Mononuclear cell (primary cell): ENCODE results near the gene IGF1. TPM values are rescaled to one million over a fixed set of nuclear protein-coding genes. Genes with fewer than 3 reads are reported as not detected.

Source experiments
- H3K27me3 ChIP-seq: 2 replicates; pipeline ENCODE4 v1.6.0; 2011; ENCODE audit warnings: low read length, control low read depth; ENCODE audit not compliant: insufficient read depth
- H3K4me1 ChIP-seq: 2 replicates; pipeline ENCODE4 v1.5.1; 2011; ENCODE audit warnings: mild to moderate bottlenecking, low read length, control low read depth; ENCODE audit not compliant: insufficient read depth
- H3K4me3 ChIP-seq: 2 replicates; pipeline ENCODE4 v1.5.1; 2011; ENCODE audit warnings: mild to moderate bottlenecking, low read length, moderate library complexity
- H3K9me3 ChIP-seq: 2 replicates; pipeline ENCODE4 v1.5.1; 2011; ENCODE audit warnings: low read depth, mild to moderate bottlenecking, control low read depth, low read length
- total RNA-seq: library from RNA; depleted of rRNA; stranded (reverse); fragments of >200 nt; gene quantifications from one replicate; pipeline ENCODE4 v1.2.3, GENCODE V29; 2012

The IGF1 gene
- total RNA-seq, 1 donor: not detected

DNA sequence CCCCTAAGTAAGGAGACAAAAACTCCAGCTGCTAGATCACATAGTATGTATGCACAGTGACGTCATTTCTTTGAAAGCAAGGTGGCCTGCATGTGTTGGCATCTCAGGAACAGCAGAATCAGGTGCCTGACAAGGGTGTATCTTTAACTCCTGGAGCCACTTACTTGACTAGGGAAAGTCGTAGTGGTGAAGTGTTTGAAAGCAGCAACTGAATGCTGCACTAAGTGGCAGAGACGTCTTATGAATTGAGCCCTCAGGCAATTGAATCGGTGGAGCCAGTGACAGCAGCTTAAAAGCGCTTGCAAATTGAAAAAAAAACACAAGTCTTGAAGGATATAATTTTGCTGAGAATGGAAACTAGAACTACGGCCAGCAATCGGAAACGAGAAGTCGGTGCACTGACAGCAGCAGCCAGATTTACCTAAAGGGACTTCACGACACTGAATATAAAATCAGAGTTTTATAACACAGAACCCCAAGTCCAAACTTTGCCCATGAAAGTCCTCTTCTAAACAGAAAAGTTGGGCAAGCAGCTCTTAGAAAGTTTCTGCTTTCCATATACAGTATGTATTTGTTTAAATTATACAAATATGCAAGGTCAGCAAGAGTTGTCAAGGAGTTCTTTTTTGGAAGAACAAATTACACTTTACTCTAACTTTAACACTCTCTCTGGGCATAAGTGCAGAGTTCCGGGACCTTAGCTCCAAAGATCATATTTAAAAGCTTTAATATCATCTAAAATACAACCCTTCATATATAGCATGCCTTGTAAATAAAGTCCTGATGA is 1.1 kb downstream of the IGF1 start:
- H3K27me3 ChIP-seq: peaks cover 10% of the 10 kb centered on the region
- no peak overlapping the region for H3K4me3 ChIP-seq
- H3K4me1 ChIP-seq: peaks cover 19% of the 10 kb centered on the region
- no peaks in the 10 kb centered on the region for H3K9me3 ChIP-seq

GRCh38 chr12:102478405-102479098 is 1.8 kb downstream of the IGF1 start:
- H3K4me3 ChIP-seq: no peak overlapping the region
- no peaks in the 10 kb centered on the region for H3K9me3 ChIP-seq
- peaks cover 11% of the 10 kb centered on the region for H3K4me1 ChIP-seq
- peaks cover 10% of the 10 kb centered on the region for H3K27me3 ChIP-seq

GRCh38 chr12:102475355-102475754 is 5.0 kb downstream of the IGF1 start:
- peaks cover 10% of the 10 kb centered on the region for H3K4me1 ChIP-seq
- H3K4me3 ChIP-seq: no peak overlapping the region
- H3K27me3 ChIP-seq: peaks cover 10% of the 10 kb centered on the region
- no peaks in the 10 kb centered on the region for H3K9me3 ChIP-seq

- peaks cover 10% of the 10 kb centered on the region for H3K4me1 ChIP-seq
- peaks cover 10% of the 10 kb centered on the region for H3K27me3 ChIP-seq
- no peaks in the 10 kb centered on the region for H3K9me3 ChIP-seq
- no peak overlapping the region for H3K4me3 ChIP-seq
Measured at GRCh38 chr12:102474438-102475064, 5.8 kb downstream of the IGF1 start.

DNA sequence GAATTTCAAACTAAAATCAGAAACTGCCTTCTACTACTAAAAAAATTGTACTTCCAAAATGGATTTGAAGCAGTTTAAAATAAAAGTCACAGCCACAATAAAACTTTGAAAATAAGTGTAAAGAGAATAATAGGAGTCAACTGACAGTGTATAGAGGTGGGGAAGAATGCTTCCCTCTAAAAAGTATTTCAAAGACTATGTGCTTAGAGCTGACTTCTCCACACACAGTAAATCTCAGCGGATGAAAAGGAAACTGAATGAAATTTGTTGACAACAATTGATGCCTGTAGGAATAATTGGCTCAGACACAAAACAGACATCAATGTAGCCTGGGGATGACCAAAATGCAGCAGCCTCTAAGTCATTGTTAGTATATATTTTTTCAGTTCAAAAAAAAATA is 7.9 kb downstream of the IGF1 start:
- H3K4me1 ChIP-seq: no peaks in the 10 kb centered on the region
- H3K4me3 ChIP-seq: no peak overlapping the region
- H3K27me3 ChIP-seq: peaks cover 10% of the 10 kb centered on the region
- H3K9me3 ChIP-seq: no peaks in the 10 kb centered on the region

GRCh38 chr12:102471556-102471955 is 8.8 kb downstream of the IGF1 start:
- Histone ChIP-seq H3K4me1 (no peaks in the 10 kb centered on the region), H3K9me3 (no peaks in the 10 kb centered on the region), H3K27me3 (peaks cover 6% of the 10 kb centered on the region), H3K4me3 (no peak overlapping the region)

GRCh38 chr12:102470945-102471344 is 9.4 kb downstream of the IGF1 start:
- H3K4me3 ChIP-seq: no peak overlapping the region
- no peaks in the 10 kb centered on the region for H3K9me3 ChIP-seq
- no peaks in the 10 kb centered on the region for H3K4me1 ChIP-seq
- peaks cover 4% of the 10 kb centered on the region for H3K27me3 ChIP-seq

GRCh38 chr12:102468261-102468915 is 12.0 kb downstream of the IGF1 start:
- H3K27me3 ChIP-seq: no peaks in the 10 kb centered on the region
- no peaks in the 10 kb centered on the region for H3K4me1 ChIP-seq
- H3K9me3 ChIP-seq: no peaks in the 10 kb centered on the region
- H3K4me3 ChIP-seq: no peak overlapping the region

DNA sequence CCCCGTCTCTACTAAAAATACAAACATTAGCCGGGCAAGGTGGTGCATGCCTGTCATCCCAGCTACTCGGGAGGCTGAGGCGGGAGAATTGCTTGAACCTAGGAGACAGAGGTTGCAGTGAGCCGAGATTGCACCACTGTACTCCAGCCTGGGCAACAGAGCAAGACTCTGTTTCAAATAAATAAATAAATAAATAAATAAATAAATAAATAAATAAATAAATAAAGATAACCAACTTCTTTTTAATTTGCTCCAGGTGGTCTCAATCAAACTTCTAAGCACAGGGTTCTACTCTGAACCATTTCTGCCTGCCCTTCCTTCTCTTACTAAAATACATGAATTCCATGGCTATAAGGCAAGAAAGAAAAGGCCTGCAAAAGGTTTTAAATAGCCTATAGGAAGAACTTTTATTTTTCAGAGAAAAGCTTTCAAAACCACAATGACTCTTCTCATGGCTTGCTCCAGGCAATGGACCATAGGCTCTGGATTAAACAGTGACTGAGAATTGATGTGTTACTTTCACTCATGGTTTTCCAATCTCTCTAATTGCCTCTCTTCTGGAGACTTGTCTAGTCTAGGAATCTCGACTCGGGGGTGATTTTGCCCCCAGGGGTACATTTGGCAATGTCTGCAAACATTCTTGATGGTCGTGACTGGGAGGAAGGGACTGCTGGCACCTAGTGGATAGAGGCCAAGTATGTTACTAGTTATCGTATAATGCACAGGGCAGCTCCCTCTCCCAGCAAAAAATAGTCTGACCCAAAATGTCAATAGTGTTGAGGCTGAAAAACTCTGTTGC is 14.4 kb downstream of the IGF1 start:
- H3K4me1 ChIP-seq: no peaks in the 10 kb centered on the region
- no peaks in the 10 kb centered on the region for H3K9me3 ChIP-seq
- H3K27me3 ChIP-seq: no peaks in the 10 kb centered on the region
- no peak overlapping the region for H3K4me3 ChIP-seq

GRCh38 chr12:102463659-102464249 is 16.6 kb downstream of the IGF1 start:
- Histone ChIP-seq H3K4me1 (no peaks in the 10 kb centered on the region), H3K4me3 (no peak overlapping the region), H3K27me3 (no peaks in the 10 kb centered on the region), H3K9me3 (no peaks in the 10 kb centered on the region)

- H3K27me3 ChIP-seq: no peaks in the 10 kb centered on the region
- H3K4me3 ChIP-seq: no peak overlapping the region
- H3K9me3 ChIP-seq: no peaks in the 10 kb centered on the region
- no peaks in the 10 kb centered on the region for H3K4me1 ChIP-seq
Measured at GRCh38 chr12:102462795-102463465, 17.4 kb downstream of the IGF1 start.

- Histone ChIP-seq H3K9me3 (no peaks in the 10 kb centered on the region), H3K27me3 (no peaks in the 10 kb centered on the region), H3K4me3 (no peak overlapping the region), H3K4me1 (no peaks in the 10 kb centered on the region)
Measured at GRCh38 chr12:102462386-102462785, 18.0 kb downstream of the IGF1 start.

- Histone ChIP-seq H3K4me3 (no peak overlapping the region), H3K27me3 (no peaks in the 10 kb centered on the region), H3K4me1 (no peaks in the 10 kb centered on the region), H3K9me3 (no peaks in the 10 kb centered on the region)
Measured at GRCh38 chr12:102461501-102461900, 18.9 kb downstream of the IGF1 start.

- Histone ChIP-seq H3K27me3 (no peaks in the 10 kb centered on the region), H3K4me3 (no peak overlapping the region), H3K4me1 (no peaks in the 10 kb centered on the region)
Measured at GRCh38 chr12:102459314-102459713, 21.0 kb downstream of the IGF1 start.

More at GRCh38 chr12:102459314-102459713, 21.0 kb downstream of the IGF1 start:
- H3K9me3 ChIP-seq: no peaks in the 10 kb centered on the region
